SJSA1 (cell line): Measurements from ENCODE around the gene GLP2R. TPM values are rescaled to one million over a fixed set of nuclear protein-coding genes. Genes with fewer than 3 reads are reported as not detected.
A peak's percentile ranks its signal among the peaks of the same experiment; 100 is the strongest.

Experiments used
- DNase-seq, 2 experiments: peaks; one replicate each; pipeline ENCODE4 v3.0.0-alpha.2; 2015 to 2020; ENCODE audit warnings: low spot score in 2 of 2, low read depth in 1 of 2
- H3K27ac ChIP-seq: fragments of 250-450 bp; sonication (Bioruptor Pico); 2 replicates; pipeline ENCODE4 v1.5.1; 2020; ENCODE audit warnings: mild to moderate bottlenecking, moderate library complexity
- H3K27me3 ChIP-seq: fragments of 250-450 bp; sonication (Bioruptor Pico); replicated peaks from 2 replicates; pipeline ENCODE4 v1.5.1; 2020; ENCODE audit warnings: mild to moderate bottlenecking, moderate library complexity
- H3K36me3 ChIP-seq: fragments of 250-450 bp; sonication (Bioruptor Pico); 2 replicates; pipeline ENCODE4 v1.5.1; 2020; ENCODE audit warnings: mild to moderate bottlenecking
- H3K4me1 ChIP-seq: fragments of 250-450 bp; sonication (Bioruptor Pico); replicated peaks from 2 replicates; pipeline ENCODE4 v1.6.1; 2021; ENCODE audit warnings: mild to moderate bottlenecking
- H3K4me3 ChIP-seq: fragments of 250-450 bp; sonication (Bioruptor Pico); 2 replicates; pipeline ENCODE4 v1.5.1; 2020; ENCODE audit warnings: mild to moderate bottlenecking
- H3K9me3 ChIP-seq: fragments of 250-450 bp; sonication (Bioruptor Pico); replicated peaks from 2 replicates; pipeline ENCODE4 v1.5.1; 2020; ENCODE audit warnings: mild to moderate bottlenecking
- total RNA-seq: library from RNA; depleted of rRNA; stranded (reverse); fragments of >200 nt; shearing (Covaris generic); gene quantifications from 2 replicates; pipeline ENCODE4 v1.2.3, GENCODE V29; 2014

GLP2R gene
- total RNA-seq, 1 experiment from 2014 or later = 1.2 TPM

- H3K27me3 ChIP-seq = no peaks in the 10 kb centered on the region
- H3K4me1 ChIP-seq = peaks cover 32% of the 10 kb centered on the region
- peak overlapping the region; percentile 93 for H3K27ac ChIP-seq
- H3K9me3 ChIP-seq = no peaks in the 10 kb centered on the region
- DNase-seq = peak; percentile 65 to 76
- H3K36me3 ChIP-seq = no peaks in the 10 kb centered on the region
- no peak overlapping the region for H3K4me3 ChIP-seq
Measured at GRCh38 chr17:9900784-9901183, 75.1 kb downstream of the GLP2R start.

GRCh38 chr17:9902120-9902519, 76.4 kb downstream of the GLP2R start:
- no peaks in the 10 kb centered on the region for H3K36me3 ChIP-seq
- no peaks in the 10 kb centered on the region for H3K27me3 ChIP-seq
- H3K27ac ChIP-seq = peak overlapping the region; percentile 93; the same call in 1 of the 2 replicates
- H3K4me3 ChIP-seq = no peak overlapping the region
- H3K9me3 ChIP-seq = no peaks in the 10 kb centered on the region
- peak; percentile 38 to 66 for DNase-seq
- peaks cover 32% of the 10 kb centered on the region for H3K4me1 ChIP-seq

- DNase-seq = no peak
- H3K27me3 ChIP-seq = no peaks in the 10 kb centered on the region
- H3K36me3 ChIP-seq = no peaks in the 10 kb centered on the region
- no peak overlapping the region for H3K27ac ChIP-seq
- H3K9me3 ChIP-seq = no peaks in the 10 kb centered on the region
- H3K4me3 ChIP-seq = no peak overlapping the region
- H3K4me1 ChIP-seq = peaks cover 42% of the 10 kb centered on the region
Measured at GRCh38 chr17:9904277-9905077, 78.8 kb downstream of the GLP2R start.

- Histone ChIP-seq H3K4me1 (peaks cover 37% of the 10 kb centered on the region), H3K9me3 (no peaks in the 10 kb centered on the region), H3K27ac (no peak within 1 kb of the TSS), H3K27me3 (no peaks in the 10 kb centered on the region), H3K4me3 (no peak within 1 kb of the TSS), H3K36me3 (no peaks in the 10 kb centered on the region)
- DNase-seq = no peak
Measured at GRCh38 chr17:9905078-9905415, 79.3 kb downstream of the GLP2R start, which contains the start of gene RCVRN. Gene RCVRN, minus strand, starts transcription at chr17:9905271. Its CDS starts 91 bp downstream, at chr17:9905180.

GRCh38 chr17:9905902-9906301, 80.2 kb downstream of the GLP2R start:
- H3K4me3 ChIP-seq = no peak overlapping the region
- no peaks in the 10 kb centered on the region for H3K27me3 ChIP-seq
- no peaks in the 10 kb centered on the region for H3K36me3 ChIP-seq
- DNase-seq = peak in 1 of 2 experiments; percentile 20
- H3K27ac ChIP-seq = no peak overlapping the region
- H3K9me3 ChIP-seq = no peaks in the 10 kb centered on the region
- peaks cover 28% of the 10 kb centered on the region for H3K4me1 ChIP-seq

- Histone ChIP-seq H3K9me3 (no peaks in the 10 kb centered on the region), H3K4me3 (no peak overlapping the region), H3K36me3 (no peaks in the 10 kb centered on the region), H3K4me1 (peaks cover 21% of the 10 kb centered on the region), H3K27ac (no peak overlapping the region), H3K27me3 (no peaks in the 10 kb centered on the region)
- DNase-seq = no peak
Measured at GRCh38 chr17:9906616-9907015, 80.9 kb downstream of the GLP2R start.

- no peaks in the 10 kb centered on the region for H3K9me3 ChIP-seq
- H3K27me3 ChIP-seq = no peaks in the 10 kb centered on the region
- H3K27ac ChIP-seq = no peak overlapping the region
- no peak overlapping the region for H3K4me3 ChIP-seq
- peaks cover 16% of the 10 kb centered on the region for H3K4me1 ChIP-seq
- DNase-seq = no peak
- H3K36me3 ChIP-seq = no peaks in the 10 kb centered on the region
Measured at GRCh38 chr17:9907131-9907530, 81.4 kb downstream of the GLP2R start.

GRCh38 chr17:9907883-9908648, 82.3 kb downstream of the GLP2R start:
- DNase-seq = no peak

GRCh38 chr17:9908649-9909042, 82.9 kb downstream of the GLP2R start:
- Histone ChIP-seq H3K27ac (no peak overlapping the region), H3K4me3 (no peak overlapping the region), H3K4me1 (peaks cover 12% of the 10 kb centered on the region), H3K36me3 (no peaks in the 10 kb centered on the region), H3K27me3 (no peaks in the 10 kb centered on the region), H3K9me3 (no peaks in the 10 kb centered on the region)
- no peak for DNase-seq

More at GRCh38 chr17:9907883-9908648, 82.3 kb downstream of the GLP2R start:
- Histone ChIP-seq H3K36me3 (no peaks in the 10 kb centered on the region), H3K27ac (no peak overlapping the region), H3K4me1 (peaks cover 12% of the 10 kb centered on the region), H3K4me3 (no peak overlapping the region), H3K27me3 (no peaks in the 10 kb centered on the region), H3K9me3 (no peaks in the 10 kb centered on the region)

- no peak overlapping the region for H3K27ac ChIP-seq
- no peaks in the 10 kb centered on the region for H3K36me3 ChIP-seq
- no peak overlapping the region for H3K4me3 ChIP-seq
- H3K4me1 ChIP-seq = peaks cover 12% of the 10 kb centered on the region
- no peaks in the 10 kb centered on the region for H3K27me3 ChIP-seq
- no peak for DNase-seq
- H3K9me3 ChIP-seq = no peaks in the 10 kb centered on the region
Measured at GRCh38 chr17:9911089-9911488, 85.4 kb downstream of the GLP2R start.

- H3K27ac ChIP-seq = no peak overlapping the region
- DNase-seq = no peak
- H3K9me3 ChIP-seq = no peaks in the 10 kb centered on the region
- peaks cover 12% of the 10 kb centered on the region for H3K4me1 ChIP-seq
- H3K36me3 ChIP-seq = no peaks in the 10 kb centered on the region
- H3K27me3 ChIP-seq = no peaks in the 10 kb centered on the region
- H3K4me3 ChIP-seq = no peak overlapping the region
Measured at GRCh38 chr17:9912121-9913099, 86.7 kb downstream of the GLP2R start.

GRCh38 chr17:9913476-9913875, 87.8 kb downstream of the GLP2R start:
- Histone ChIP-seq H3K36me3 (no peaks in the 10 kb centered on the region), H3K4me3 (no peak overlapping the region), H3K27ac (no peak overlapping the region), H3K9me3 (no peaks in the 10 kb centered on the region), H3K27me3 (no peaks in the 10 kb centered on the region), H3K4me1 (peaks cover 3% of the 10 kb centered on the region)
- no peak for DNase-seq

GRCh38 chr17:9916108-9916507, 90.4 kb downstream of the GLP2R start:
- Histone ChIP-seq H3K27ac (no peak overlapping the region), H3K9me3 (no peaks in the 10 kb centered on the region), H3K4me1 (no peaks in the 10 kb centered on the region), H3K27me3 (no peaks in the 10 kb centered on the region), H3K36me3 (no peaks in the 10 kb centered on the region), H3K4me3 (no peak overlapping the region)
- DNase-seq = no peak
